OCI-LY7 (cell line): ENCODE data around the gene WWOX. TPM values are rescaled to one million over a fixed set of nuclear protein-coding genes. Genes with fewer than 3 reads are reported as not detected.
A peak's percentile ranks its signal among the peaks of the same experiment; 100 is the strongest.

Experiments used
- BruUV-seq: library from RNA; stranded (reverse); fragments of 400-500 nt; replicated peaks from 2 replicates; lab custom pipeline; 2021; lab: Mats Ljungman, UMichigan
- CTCF ChIA-PET: fragments of 300-600 bp; sonication (Branson Sonifier 250); formaldehyde crosslinking; loops from one replicate; lab custom pipeline; 2022; ENCODE audit warnings: antibody characterized with exemption; ENCODE audit not compliant: unreplicated experiment; lab: Charles Lee
- POLR2A ChIA-PET: fragments of 300-600 bp; sonication (Branson Sonifier 250); formaldehyde crosslinking; loops from one replicate; lab custom pipeline; 2022; ENCODE audit warnings: antibody characterized with exemption; lab: Charles Lee
- DNase-seq: peaks from one replicate; pipeline ENCODE4 v3.0.0-alpha.2; 2015; ENCODE audit warnings: low spot score
- H2AFZ ChIP-seq: fragments of 200-600 bp; sonication (generic), shearing (Covaris generic); 2 replicates; pipeline ENCODE4 v1.6.1; 2014; ENCODE audit warnings: mild to moderate bottlenecking, antibody characterized with exemption, low read length, moderate library complexity
- H3K27ac ChIP-seq: fragments of 200-600 bp; sonication (generic); 2 replicates; pipeline ENCODE4 v1.5.1; 2014; ENCODE audit warnings: mixed run types, low read depth, mild to moderate bottlenecking, moderate library complexity, low read length, inconsistent platforms; ENCODE audit not compliant: poor library complexity, severe bottlenecking
- H3K36me3 ChIP-seq: fragments of 200-600 bp; sonication (generic); 2 replicates; pipeline ENCODE4 v1.6.1; 2014; ENCODE audit warnings: mild to moderate bottlenecking, antibody characterized with exemption, low read length, moderate library complexity, mixed read lengths; ENCODE audit not compliant: insufficient read depth
- H3K4me1 ChIP-seq: fragments of 200-600 bp; sonication (generic); 2 replicates; pipeline ENCODE4 v1.5.1; 2014; ENCODE audit warnings: mild to moderate bottlenecking, low read length; ENCODE audit not compliant: insufficient read depth, poor library complexity, severe bottlenecking
- H3K4me2 ChIP-seq: fragments of 200-600 bp; sonication (generic); 2 replicates; pipeline ENCODE4 v1.6.1; 2014; ENCODE audit warnings: mild to moderate bottlenecking, low read length
- H3K4me3 ChIP-seq: fragments of 200-600 bp; sonication (generic); 2 replicates; pipeline ENCODE4 v1.5.1; 2014; ENCODE audit warnings: mild to moderate bottlenecking, low read depth, low read length; ENCODE audit not compliant: poor library complexity, severe bottlenecking
- H3K79me2 ChIP-seq: fragments of 200-600 bp; sonication (generic); 2 replicates; pipeline ENCODE4 v1.6.1; 2016; ENCODE audit warnings: low read depth, mild to moderate bottlenecking, low read length, moderate library complexity, mixed read lengths; ENCODE audit not compliant: insufficient read depth
- H3K9me2 ChIP-seq: fragments of 200-600 bp; sonication (generic); 2 replicates; pipeline ENCODE4 v1.6.1; 2016; ENCODE audit warnings: mild to moderate bottlenecking, low read length, mixed read lengths; ENCODE audit not compliant: insufficient read depth
- H3K9me3 ChIP-seq: fragments of 200-600 bp; sonication (generic); 2 replicates; pipeline ENCODE4 v1.6.1; 2014; ENCODE audit warnings: mild to moderate bottlenecking, mixed run types, low read length, mixed read lengths
- H4K20me1 ChIP-seq: fragments of 200-600 bp; sonication (generic); 2 replicates; pipeline ENCODE4 v1.6.1; 2014; ENCODE audit warnings: mild to moderate bottlenecking, antibody characterized with exemption, low read length, moderate library complexity, mixed read lengths; ENCODE audit not compliant: insufficient read depth
- EZH2phosphoT487 ChIP-seq: fragments of 200-600 bp; sonication (generic); IDR thresholded peaks from 2 replicates; pipeline ENCODE4 v1.6.1; 2018; ENCODE audit warnings: low read depth, borderline replicate concordance, mild to moderate bottlenecking, mixed run types, antibody characterized with exemption, low read length, moderate library complexity, mixed read lengths
- intact Hi-C: fragments of 100-400 bp; cut with micrococcal nuclease; formaldehyde crosslinking; loops from one replicate; pipeline ENCODE4 v1.10.0; 2022; ENCODE audit not compliant: unreplicated experiment
- total RNA-seq, 2 experiments: library from RNA; depleted of rRNA in 1 of 2; stranded (reverse); fragments of >200 nt in 1 of 2; shearing (Covaris generic) in 1 of 2; gene quantifications; 2 replicates each; pipeline ENCODE4 v1.2.3, GENCODE V29; 2014 to 2022
- TF ChIP-seq, protein P1 (sequence below): fragments of 200-600 bp; sonication (generic); conservative IDR thresholded peaks from 2 replicates; pipeline ENCODE4 v1.5.1; 2014; ENCODE audit warnings: mild to moderate bottlenecking, antibody characterized with exemption, low read length, moderate library complexity, mixed read lengths

The WWOX gene
- total RNA-seq, 2 experiments from 2014 or later: 40.2 to 47.6 TPM

GRCh38 chr16:78455861-78456260 is 356.4 kb downstream of the WWOX start:
- H3K36me3 ChIP-seq: no peaks in the 10 kb centered on the region
- H3K4me2 ChIP-seq: no peak overlapping the region
- no peak overlapping the region for H3K4me3 ChIP-seq
- H3K27ac ChIP-seq: no peak overlapping the region
- H2AFZ ChIP-seq: no peak overlapping the region
- ChIA-PET CTCF (no interaction called here), POLR2A (interaction anchor here (0.5 kb wide), 1 partner anchor 249 kb away, joined by 4 read pairs; no protein-coding TSS in a partner anchor)
- no TSS peak for BruUV-seq
- H3K9me3 ChIP-seq: no peaks in the 10 kb centered on the region
- H3K79me2 ChIP-seq: no peaks in the 10 kb centered on the region
- H3K4me1 ChIP-seq: no peaks in the 10 kb centered on the region
- no peaks in the 10 kb centered on the region for H3K9me2 ChIP-seq
- intact Hi-C loops: no loop called here
- TF ChIP-seq EZH2phosphoT487: no peak
- TF ChIP-seq, protein P1, sequence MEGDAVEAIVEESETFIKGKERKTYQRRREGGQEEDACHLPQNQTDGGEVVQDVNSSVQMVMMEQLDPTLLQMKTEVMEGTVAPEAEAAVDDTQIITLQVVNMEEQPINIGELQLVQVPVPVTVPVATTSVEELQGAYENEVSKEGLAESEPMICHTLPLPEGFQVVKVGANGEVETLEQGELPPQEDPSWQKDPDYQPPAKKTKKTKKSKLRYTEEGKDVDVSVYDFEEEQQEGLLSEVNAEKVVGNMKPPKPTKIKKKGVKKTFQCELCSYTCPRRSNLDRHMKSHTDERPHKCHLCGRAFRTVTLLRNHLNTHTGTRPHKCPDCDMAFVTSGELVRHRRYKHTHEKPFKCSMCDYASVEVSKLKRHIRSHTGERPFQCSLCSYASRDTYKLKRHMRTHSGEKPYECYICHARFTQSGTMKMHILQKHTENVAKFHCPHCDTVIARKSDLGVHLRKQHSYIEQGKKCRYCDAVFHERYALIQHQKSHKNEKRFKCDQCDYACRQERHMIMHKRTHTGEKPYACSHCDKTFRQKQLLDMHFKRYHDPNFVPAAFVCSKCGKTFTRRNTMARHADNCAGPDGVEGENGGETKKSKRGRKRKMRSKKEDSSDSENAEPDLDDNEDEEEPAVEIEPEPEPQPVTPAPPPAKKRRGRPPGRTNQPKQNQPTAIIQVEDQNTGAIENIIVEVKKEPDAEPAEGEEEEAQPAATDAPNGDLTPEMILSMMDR: no peak
- DNase-seq: no peak
- H4K20me1 ChIP-seq: no peaks in the 10 kb centered on the region

DNA sequence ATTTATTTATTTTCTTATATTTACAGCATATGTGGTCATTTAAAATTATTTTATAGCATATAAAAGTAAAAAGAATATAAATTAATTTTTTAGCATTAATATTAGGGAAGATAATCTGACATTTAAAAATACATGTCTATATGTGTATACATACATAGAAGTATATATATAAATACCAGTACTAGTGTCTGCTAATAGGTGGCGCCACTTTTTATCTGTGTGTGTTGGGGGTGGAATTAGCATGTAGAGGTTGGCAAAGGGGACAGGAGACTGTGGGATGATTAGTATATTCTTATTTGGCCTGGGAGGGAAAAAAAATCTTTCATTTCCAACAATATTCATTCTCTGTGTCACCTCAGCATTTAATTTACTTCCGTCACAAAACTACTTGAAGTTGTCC is 359.1 kb downstream of the WWOX start:
- Histone ChIP-seq H3K27ac (no peak overlapping the region), H3K36me3 (no peaks in the 10 kb centered on the region), H3K9me2 (no peaks in the 10 kb centered on the region), H3K4me3 (no peak overlapping the region), H3K4me2 (no peak overlapping the region), H3K79me2 (no peaks in the 10 kb centered on the region), H2AFZ (no peak overlapping the region), H4K20me1 (no peaks in the 10 kb centered on the region), H3K9me3 (no peaks in the 10 kb centered on the region), H3K4me1 (no peaks in the 10 kb centered on the region)
- intact Hi-C loops: no loop called here
- no peak for DNase-seq
- BruUV-seq: no TSS peak
- ChIA-PET CTCF (no interaction called here), POLR2A (interaction anchor here (0.7 kb wide), 1 partner anchor 10 kb away, joined by 6 read pairs; no protein-coding TSS in a partner anchor)
- TF ChIP-seq EZH2phosphoT487: no peak
- TF ChIP-seq, protein P1: peak; percentile 39

DNA sequence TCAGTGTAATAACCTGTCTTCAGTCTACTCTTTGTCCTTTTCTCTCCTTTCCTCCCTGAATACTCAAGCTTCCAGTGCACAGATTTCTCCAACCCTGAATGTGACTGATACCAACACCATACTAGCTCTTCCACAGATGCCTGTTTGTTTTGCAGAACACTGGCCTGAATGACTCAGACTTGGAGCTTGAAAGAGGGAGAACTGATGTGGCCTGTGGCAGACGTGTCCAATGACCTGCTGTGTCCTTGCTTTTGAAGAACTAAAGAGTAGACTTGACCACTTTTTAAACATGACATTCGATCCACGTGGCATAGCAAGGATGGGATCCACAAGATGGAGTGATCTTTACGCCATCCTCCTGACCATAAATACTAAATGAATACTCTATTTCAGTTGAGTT is 361.0 kb downstream of the WWOX start:
- no peaks in the 10 kb centered on the region for H3K79me2 ChIP-seq
- ChIA-PET POLR2A (no interaction called here), CTCF (no interaction called here)
- no TSS peak for BruUV-seq
- intact Hi-C loops: no loop called here
- H2AFZ ChIP-seq: no peak overlapping the region
- H3K36me3 ChIP-seq: no peaks in the 10 kb centered on the region
- no peaks in the 10 kb centered on the region for H3K9me2 ChIP-seq
- H3K4me2 ChIP-seq: no peak overlapping the region
- H3K9me3 ChIP-seq: no peaks in the 10 kb centered on the region
- no peaks in the 10 kb centered on the region for H3K4me1 ChIP-seq
- H3K27ac ChIP-seq: no peak overlapping the region
- H4K20me1 ChIP-seq: no peaks in the 10 kb centered on the region
- TF ChIP-seq, protein P1: no peak
- TF ChIP-seq EZH2phosphoT487: no peak
- H3K4me3 ChIP-seq: no peak overlapping the region
- DNase-seq: no peak
